ENCODE measurements around the gene DUOXA1.
A peak's percentile ranks its signal among the peaks of the same experiment; 100 is the strongest.
"Not testable (repeated sequence)": the region's sequence is repeated elsewhere in the genome, so short reads cannot be mapped to it uniquely, and the experiment has no call there.

DUOXA1 gene

GRCh38 chr15:45088801-45089711 is 40.6 kb downstream of the DUOXA1 start:
- TF ChIP-seq CTCF (IDR thresholded peaks at IDR 0.05; ENCODE audit: low read depth, low read length): no peak
- Histone ChIP-seq H3K4me3 (ENCODE audit: low read depth, low read length) (no peak overlapping the region), H3K9me3 (no peaks in the 10 kb centered on the region), H3K27me3 (no peaks in the 10 kb centered on the region), H3K36me3 (no peaks in the 10 kb centered on the region), H3K4me1 (peaks cover 23% of the 10 kb centered on the region)
- DNase-seq: peak; percentile 60

- DNase-seq: no peak
- Histone ChIP-seq H3K4me1 (peaks cover 23% of the 10 kb centered on the region), H3K9me3 (no peaks in the 10 kb centered on the region), H3K4me3 (ENCODE audit: low read depth, low read length) (no peak overlapping the region), H3K36me3 (no peaks in the 10 kb centered on the region), H3K27me3 (no peaks in the 10 kb centered on the region)
- TF ChIP-seq CTCF (IDR thresholded peaks at IDR 0.05; ENCODE audit: low read depth, low read length): peak; percentile 44
Observed at GRCh38 chr15:45087513-45087912, 42.2 kb downstream of the DUOXA1 start.

GRCh38 chr15:45084163-45084562 is 45.5 kb downstream of the DUOXA1 start:
- Histone ChIP-seq H3K4me3 (ENCODE audit: low read depth, low read length) (no peak overlapping the region), H3K27me3 (no peaks in the 10 kb centered on the region), H3K36me3 (no peaks in the 10 kb centered on the region), H3K4me1 (peaks cover 26% of the 10 kb centered on the region), H3K9me3 (no peaks in the 10 kb centered on the region)
- no peak for DNase-seq
- TF ChIP-seq CTCF (IDR thresholded peaks at IDR 0.05; ENCODE audit: low read depth, low read length): no peak

GRCh38 chr15:45083223-45083622 is 46.5 kb downstream of the DUOXA1 start:
- Histone ChIP-seq H3K36me3 (no peaks in the 10 kb centered on the region), H3K27me3 (no peaks in the 10 kb centered on the region), H3K4me3 (ENCODE audit: low read depth, low read length) (no peak overlapping the region), H3K4me1 (peaks cover 18% of the 10 kb centered on the region), H3K9me3 (no peaks in the 10 kb centered on the region)
- no peak for TF ChIP-seq CTCF (IDR thresholded peaks at IDR 0.05; ENCODE audit: low read depth, low read length)
- no peak for DNase-seq

- not testable (repeated sequence) for H3K9me3 ChIP-seq; H3K27me3 ChIP-seq; H3K4me3 ChIP-seq (ENCODE audit: low read depth, low read length); DNase-seq; H3K36me3 ChIP-seq
- peaks cover 17% of the 10 kb centered on the region for H3K4me1 ChIP-seq
Observed at GRCh38 chr15:45082412-45082811, 47.3 kb downstream of the DUOXA1 start.

GRCh38 chr15:45080593-45080992 is 49.1 kb downstream of the DUOXA1 start:
- DNase-seq; H3K4me3 ChIP-seq (ENCODE audit: low read depth, low read length); H3K9me3 ChIP-seq; H3K27me3 ChIP-seq; H3K36me3 ChIP-seq: not testable (repeated sequence)
- H3K4me1 ChIP-seq: peaks cover 17% of the 10 kb centered on the region

GRCh38 chr15:45079628-45080246 is 49.9 kb downstream of the DUOXA1 start:
- H3K4me1 ChIP-seq: peaks cover 17% of the 10 kb centered on the region
- not testable (repeated sequence) for DNase-seq; H3K36me3 ChIP-seq; H3K9me3 ChIP-seq; H3K27me3 ChIP-seq; H3K4me3 ChIP-seq (ENCODE audit: low read depth, low read length)

GRCh38 chr15:45079201-45079600 is 50.5 kb downstream of the DUOXA1 start:
- not testable (repeated sequence) for H3K9me3 ChIP-seq; H3K4me3 ChIP-seq (ENCODE audit: low read depth, low read length); H3K36me3 ChIP-seq; H3K27me3 ChIP-seq; DNase-seq
- peaks cover 17% of the 10 kb centered on the region for H3K4me1 ChIP-seq

- H3K4me1 ChIP-seq: peaks cover 15% of the 10 kb centered on the region
- peak; percentile 77 for DNase-seq
- not testable (repeated sequence) for H3K27me3 ChIP-seq; H3K36me3 ChIP-seq; H3K9me3 ChIP-seq; H3K4me3 ChIP-seq (ENCODE audit: low read depth, low read length)
Observed at GRCh38 chr15:45077391-45077790, 52.3 kb downstream of the DUOXA1 start.

- H3K4me3 ChIP-seq (ENCODE audit: low read depth, low read length); H3K9me3 ChIP-seq; H3K27me3 ChIP-seq; DNase-seq; H3K36me3 ChIP-seq: not testable (repeated sequence)
- peaks cover 15% of the 10 kb centered on the region for H3K4me1 ChIP-seq
Observed at GRCh38 chr15:45075440-45076320, 54.0 kb downstream of the DUOXA1 start.
